Adrenal gland (tissue), 12 donors: ENCODE measurements around the gene SHLD2. TPM values are rescaled to one million over a fixed set of nuclear protein-coding genes. Genes with fewer than 3 reads are reported as not detected.

Experiments used
- DNase-seq, 7 donors: peaks; one replicate each; pipeline ENCODE4 v3.0.0-alpha.2; 2019 to 2020
- H3K27ac ChIP-seq, 5 donors: fragments of 200-600 bp; sonication (generic) in 4 of 5; 1 replicate in 3 of 5; 2 replicates in 2 of 5; pipeline versions ENCODE4 v1.5.1 to v1.8.0; 2016 to 2020; ENCODE audit warnings: mild to moderate bottlenecking in 1 of 5
- H3K27me3 ChIP-seq: fragments of 200-600 bp; 2 replicates; pipeline ENCODE4 v1.8.0; 2021
- H3K36me3 ChIP-seq, 2 donors: fragments of 200-600 bp; replicated peaks in 1 of 2; 1 replicate in 1 of 2; 2 replicates in 1 of 2; pipeline versions ENCODE4 v1.5.1 to v1.8.0; 2018 to 2022
- H3K4me1 ChIP-seq, 2 donors: fragments of 200-600 bp; replicated peaks in 1 of 2; 1 replicate in 1 of 2; 2 replicates in 1 of 2; pipeline versions ENCODE4 v1.5.1 to v1.8.0; 2018 to 2021
- H3K4me3 ChIP-seq, 4 donors: fragments of 200-600 bp; sonication (generic) in 3 of 4; one replicate each; pipeline ENCODE4 v1.5.1; 2016 to 2018
- H3K9me3 ChIP-seq, 3 donors: fragments of 200-600 bp; sonication (generic) in 1 of 3; replicated peaks in 1 of 3; 1 replicate in 2 of 3; 2 replicates in 1 of 3; pipeline versions ENCODE4 v1.5.1 to v1.8.0; 2016 to 2021
- POLR2A ChIP-seq, 2 donors: fragments of 450-650 bp; IDR thresholded peaks; one replicate each; pipeline ENCODE4 v1.6.1; 2017; ENCODE audit warnings: antibody characterized with exemption in 2 of 2, mild to moderate bottlenecking in 2 of 2, moderate library complexity in 1 of 2
- WGBS, 4 donors: extraction: QIAGEN DNeasy Blood & Tissue Kit in 2 of 4; methylation state at CpG; one replicate each; pipeline versions ENCODE4 v1.1.5 to v1.1.7; 2013 to 2017; 5-methylcytosine and 5-hydroxymethylcytosine counted together
- intact Hi-C, 2 donors: fragments of 100-400 bp; cut with DNase I; formaldehyde crosslinking; loops; one replicate each; pipeline versions ENCODE4 v1.14.1 to v1.15.0; 2022 to 2023
- polyA plus RNA-seq, 3 donors: library from polyadenylated mRNA; stranded (reverse); fragments of 200-250 nt in 2 of 3; fragments of 350-450 nt in 1 of 3; fragmentation: Illumina TruSeq in 1 of 3; extraction: RNeasy Lipid Tissue Mini Kit (QIAGEN cat#74804) in 1 of 3; gene quantifications; one replicate each; pipeline ENCODE4 v1.2.3, GENCODE V29; 2013 to 2014
- total RNA-seq, 9 donors: library from RNA; depleted of rRNA in 4 of 9; stranded (reverse); fragments of >200 nt in 4 of 9; fragments of 120-200 nt in 1 of 9; fragmentation: NEBNext Ultra II Directional in 1 of 9; extraction: Animal tissue kit (Norgen Biotek cat#: 25700) in 1 of 9; gene quantifications; one replicate each; pipeline versions ENCODE4 v1.1.0 to v1.2.4, GENCODE V29; 2013 to 2023
- TF ChIP-seq, protein P1 (sequence below), 6 experiments: fragments of 450-650 bp in 4 of 6; fragments of 200-600 bp in 2 of 6; sonication (generic) in 1 of 6; IDR thresholded peaks; 1 replicate in 5 of 6; 2 replicates in 1 of 6; pipeline versions ENCODE4 v1.5.1 to v1.8.0; 2016 to 2021; ENCODE audit warnings: antibody characterized with exemption in 6 of 6, mild to moderate bottlenecking in 2 of 6, moderate library complexity in 1 of 6
- donor health status: healthy with polysubstance abuse.
- donor health status: Bipolar disorder and iron deficiency.
- donor health status: DM: yes; HTN: yes; CAD: no.
- donor health status: DM: no; HTN: no; CAD: no.
- donor health status: DM: no; HTN: no; CAD: no.
- donor health status: DM: yes; HTN: yes; CAD: no.

The SHLD2 gene
- total and polyA plus RNA-seq, 12 donors = 18.3 to 64.9 (median 36.6) TPM

DNA sequence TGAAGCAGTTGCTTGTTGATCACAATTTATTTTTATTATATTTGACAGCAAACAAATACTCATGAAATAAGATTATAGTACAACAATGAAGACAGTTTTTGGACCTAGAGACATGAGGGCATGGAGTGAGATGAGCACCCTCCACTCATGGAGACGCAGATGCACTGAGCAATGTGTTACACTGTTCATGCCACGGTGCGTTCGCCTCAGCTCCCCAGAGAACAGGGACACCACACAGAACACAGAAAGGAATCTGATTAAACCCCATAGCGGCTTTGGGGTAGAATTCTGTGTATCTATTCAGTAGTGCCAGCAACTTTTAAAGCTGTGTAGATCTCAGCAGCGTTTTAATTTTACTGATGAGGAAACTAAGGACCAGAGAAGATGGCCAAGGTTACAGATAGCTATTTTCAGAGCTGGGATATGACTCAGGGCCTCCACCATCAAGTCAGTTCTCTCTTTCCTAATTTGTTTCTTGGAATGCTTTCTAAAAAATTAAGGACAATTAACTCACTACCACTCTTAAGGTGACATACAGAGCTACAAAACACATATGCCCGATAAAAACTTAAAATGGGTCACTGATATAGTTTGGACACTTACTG is 41.3 kb upstream of the SHLD2 start:
- H3K27me3 ChIP-seq = no peaks in the 10 kb centered on the region
- H3K4me3 ChIP-seq = no peak overlapping the region
- 87 to 92% (median 89%) methylated on average over 7 of the region's 7 CpGs for WGBS, 4 donors
- H3K27ac ChIP-seq = peak overlapping the region in 2 of 5 donors; percentile 41 to 58
- H3K9me3 ChIP-seq = no peaks in the 10 kb centered on the region
- peaks cover 0 to 75% of the 10 kb centered on the region in 2 donors for H3K36me3 ChIP-seq
- intact Hi-C loops = no loop called here
- peaks cover 0 to 14% of the 10 kb centered on the region in 2 donors for H3K4me1 ChIP-seq
- no peak for TF ChIP-seq POLR2A (IDR thresholded peaks at IDR 0.05)
- DNase-seq = no peak

DNA sequence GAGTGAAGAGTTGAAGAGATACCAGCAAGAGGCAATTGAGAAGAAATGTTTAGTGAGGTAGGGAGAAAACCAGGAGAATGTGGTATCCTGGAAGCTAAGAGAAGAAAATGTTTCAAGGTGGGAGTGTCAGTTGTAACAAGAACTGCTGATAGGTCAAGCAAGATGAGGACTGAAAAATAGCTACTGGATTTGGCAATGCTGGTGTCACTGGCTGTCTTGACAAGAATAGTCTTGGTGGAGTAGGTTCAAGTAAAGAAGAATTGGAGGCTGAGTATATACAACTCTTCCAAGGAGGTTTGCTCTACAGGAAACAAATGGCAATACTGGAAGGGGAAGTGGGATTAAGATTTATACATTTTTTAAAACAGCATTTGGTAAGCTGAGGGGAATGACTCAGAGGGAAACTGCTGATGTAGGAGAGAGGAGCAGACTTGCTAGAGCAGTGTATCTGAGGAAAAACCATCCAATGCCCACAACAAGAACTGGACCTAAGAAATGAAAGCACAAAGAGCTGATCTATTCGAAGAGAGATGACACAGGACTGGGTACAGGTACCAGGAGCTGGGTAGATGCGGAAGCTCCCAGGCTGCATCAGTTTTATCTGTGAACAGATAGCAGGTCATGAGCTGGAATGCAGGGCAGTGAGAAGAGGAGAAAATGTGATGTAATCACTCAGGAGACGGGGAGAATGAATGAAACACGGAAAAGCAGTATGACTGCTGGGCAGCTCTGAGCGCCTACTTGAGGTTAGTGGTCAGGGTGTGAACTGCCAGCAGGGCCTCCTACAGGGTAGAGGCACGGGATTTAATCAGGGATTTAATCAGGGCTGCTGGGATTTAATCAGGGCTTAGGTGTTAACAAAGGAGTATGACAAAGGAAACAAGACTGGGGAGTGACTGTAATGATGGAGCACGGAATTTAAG is 40.4 kb upstream of the SHLD2 start:
- Histone ChIP-seq H3K27me3 (no peaks in the 10 kb centered on the region), H3K27ac (peak overlapping the region in 4 of 5 donors; percentile 21 to 58 (median 34)), H3K4me3 (no peak overlapping the region), H3K36me3 (peaks cover 0 to 74% of the 10 kb centered on the region in 2 donors), H3K9me3 (no peaks in the 10 kb centered on the region), H3K4me1 (peaks cover 0 to 14% of the 10 kb centered on the region in 2 donors)
- DNase-seq = peak in 4 of 7 donors; percentile 15 to 43 (median 20)
- intact Hi-C loops = no loop called here
- no peak for TF ChIP-seq POLR2A (IDR thresholded peaks at IDR 0.05)
- TF ChIP-seq, protein P1, sequence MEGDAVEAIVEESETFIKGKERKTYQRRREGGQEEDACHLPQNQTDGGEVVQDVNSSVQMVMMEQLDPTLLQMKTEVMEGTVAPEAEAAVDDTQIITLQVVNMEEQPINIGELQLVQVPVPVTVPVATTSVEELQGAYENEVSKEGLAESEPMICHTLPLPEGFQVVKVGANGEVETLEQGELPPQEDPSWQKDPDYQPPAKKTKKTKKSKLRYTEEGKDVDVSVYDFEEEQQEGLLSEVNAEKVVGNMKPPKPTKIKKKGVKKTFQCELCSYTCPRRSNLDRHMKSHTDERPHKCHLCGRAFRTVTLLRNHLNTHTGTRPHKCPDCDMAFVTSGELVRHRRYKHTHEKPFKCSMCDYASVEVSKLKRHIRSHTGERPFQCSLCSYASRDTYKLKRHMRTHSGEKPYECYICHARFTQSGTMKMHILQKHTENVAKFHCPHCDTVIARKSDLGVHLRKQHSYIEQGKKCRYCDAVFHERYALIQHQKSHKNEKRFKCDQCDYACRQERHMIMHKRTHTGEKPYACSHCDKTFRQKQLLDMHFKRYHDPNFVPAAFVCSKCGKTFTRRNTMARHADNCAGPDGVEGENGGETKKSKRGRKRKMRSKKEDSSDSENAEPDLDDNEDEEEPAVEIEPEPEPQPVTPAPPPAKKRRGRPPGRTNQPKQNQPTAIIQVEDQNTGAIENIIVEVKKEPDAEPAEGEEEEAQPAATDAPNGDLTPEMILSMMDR (IDR thresholded peaks at IDR 0.05) = peak in 1 of 6 experiments; percentile 3
- 63 to 74% (median 72%) methylated on average over 7 of the region's 7 CpGs for WGBS, 4 donors

DNA sequence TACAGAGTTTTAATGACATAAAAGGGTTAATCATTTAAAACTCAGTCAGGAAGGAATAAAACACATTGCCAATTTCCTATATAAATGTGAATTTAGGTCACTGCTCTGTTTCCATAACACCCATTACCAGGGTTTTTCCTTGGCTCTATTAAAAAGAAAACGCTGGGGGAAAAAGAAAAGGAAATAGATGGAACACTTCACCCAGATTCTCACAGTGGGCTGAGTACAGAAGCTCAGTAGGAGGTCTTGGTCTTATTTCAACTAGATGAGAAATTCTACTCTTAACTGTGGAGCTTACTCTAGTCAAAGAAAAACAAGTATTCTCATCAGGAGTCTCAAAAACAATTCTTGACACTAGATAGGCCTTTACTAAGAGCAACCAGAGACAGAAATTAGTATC is 36.8 kb upstream of the SHLD2 start:
- intact Hi-C loops = no loop called here
- TF ChIP-seq, protein P1 (IDR thresholded peaks at IDR 0.05) = no peak
- TF ChIP-seq POLR2A (IDR thresholded peaks at IDR 0.05) = no peak
- H3K4me3 ChIP-seq = no peak overlapping the region

DNA sequence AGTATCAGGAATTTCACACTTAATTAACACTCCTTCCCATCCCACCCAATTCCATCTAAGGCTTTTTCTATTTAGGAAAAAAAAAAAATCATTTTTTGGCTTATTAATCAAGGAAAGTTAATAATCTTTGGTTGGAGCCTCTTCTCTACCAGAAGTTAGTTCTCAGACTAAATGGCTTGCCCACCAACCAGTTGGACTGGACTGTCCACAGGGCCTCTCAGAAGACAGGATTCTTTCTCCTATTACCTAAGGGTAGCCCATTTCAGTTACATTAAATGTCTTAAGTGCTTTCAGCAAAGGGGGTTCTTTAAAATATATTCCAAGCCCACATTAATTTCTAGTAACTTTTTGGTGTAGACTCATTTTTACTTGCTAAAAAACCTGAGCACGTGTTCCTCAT is 35.6 kb upstream of the SHLD2 start:
- WGBS, 4 donors = 94 to 98% (median 96%) methylated on average over 1 of the region's 1 CpG
- intact Hi-C loops = no loop called here
- Histone ChIP-seq H3K27me3 (no peaks in the 10 kb centered on the region), H3K9me3 (no peaks in the 10 kb centered on the region), H3K4me1 (peaks cover 0 to 2% of the 10 kb centered on the region in 2 donors), H3K36me3 (peaks cover 0 to 77% of the 10 kb centered on the region in 2 donors), H3K4me3 (no peak overlapping the region), H3K27ac (no peak overlapping the region)
- TF ChIP-seq, protein P1 (IDR thresholded peaks at IDR 0.05) = no peak
- DNase-seq = no peak

More for the DNA sequence above, 36.8 kb upstream of the SHLD2 start:
- no peak overlapping the region for H3K27ac ChIP-seq
- H3K27me3 ChIP-seq = no peaks in the 10 kb centered on the region
- 63 to 72% (median 63%) methylated on average over 1 of the region's 1 CpG for WGBS, 4 donors
- H3K9me3 ChIP-seq = no peaks in the 10 kb centered on the region
- peaks cover 0 to 14% of the 10 kb centered on the region in 2 donors for H3K4me1 ChIP-seq
- DNase-seq = no peak
- peaks cover 0 to 80% of the 10 kb centered on the region in 2 donors for H3K36me3 ChIP-seq
